OCI-LY1 (cell line): Measurements from ENCODE around the gene PLCG1.

Experiments
- H2AFZ ChIP-seq: fragments of 200-600 bp; sonication (generic), shearing (Covaris generic); 2 replicates; pipeline ENCODE4 v1.6.0; 2014; ENCODE audit warnings: antibody characterized with exemption, mild to moderate bottlenecking, low read length
- H3F3A ChIP-seq: fragments of 200-600 bp; sonication (generic), shearing (Covaris generic); 2 replicates; pipeline ENCODE4 v1.6.0; 2014; ENCODE audit warnings: mild to moderate bottlenecking, antibody characterized with exemption, low read length, moderate library complexity; ENCODE audit not compliant: insufficient read depth
- H3K27ac ChIP-seq: fragments of 200-600 bp; sonication (generic); 2 replicates; pipeline ENCODE4 v1.5.1; 2014; ENCODE audit warnings: low read length, mixed run types, mild to moderate bottlenecking, low read depth; ENCODE audit not compliant: poor library complexity, severe bottlenecking
- H3K27me3 ChIP-seq: fragments of 200-600 bp; sonication (generic); 2 replicates; pipeline ENCODE4 v1.6.0; 2014; ENCODE audit warnings: antibody characterized with exemption, mild to moderate bottlenecking, low read length, moderate library complexity; ENCODE audit not compliant: insufficient read depth
- H3K36me3 ChIP-seq: fragments of 200-600 bp; sonication (generic); 2 replicates; pipeline ENCODE4 v1.6.1; 2014; ENCODE audit warnings: mild to moderate bottlenecking, antibody characterized with exemption, low read length, moderate library complexity, mixed read lengths; ENCODE audit not compliant: insufficient read depth
- H3K4me1 ChIP-seq: fragments of 200-600 bp; sonication (generic); 2 replicates; pipeline ENCODE4 v1.5.1; 2014; ENCODE audit warnings: mild to moderate bottlenecking, low read length, moderate library complexity; ENCODE audit not compliant: insufficient read depth, severe bottlenecking
- H3K4me2 ChIP-seq: fragments of 200-600 bp; sonication (generic), shearing (Covaris generic); 2 replicates; pipeline ENCODE4 v1.6.1; 2014; ENCODE audit warnings: low read length
- H3K4me3 ChIP-seq: fragments of 200-600 bp; sonication (generic); 2 replicates; pipeline ENCODE4 v1.5.1; 2014; ENCODE audit warnings: low read length, low read depth, mild to moderate bottlenecking, mixed read lengths; ENCODE audit not compliant: poor library complexity, severe bottlenecking
- H3K79me2 ChIP-seq: fragments of 200-600 bp; shearing (Covaris generic); 2 replicates; pipeline ENCODE4 v1.6.1; 2016; ENCODE audit warnings: mixed run types, low read length, mixed read lengths; ENCODE audit not compliant: insufficient read depth
- H3K9ac ChIP-seq: fragments of 200-600 bp; sonication (generic), shearing (Covaris generic); 2 replicates; pipeline ENCODE4 v1.6.1; 2014; ENCODE audit warnings: mild to moderate bottlenecking, low read length, mixed read lengths
- H3K9me2 ChIP-seq: fragments of 200-600 bp; sonication (generic), shearing (Covaris generic); 2 replicates; pipeline ENCODE4 v1.6.1; 2014; ENCODE audit warnings: low read depth, mild to moderate bottlenecking, low read length, mixed read lengths
- H3K9me3 ChIP-seq: fragments of 200-600 bp; shearing (Covaris generic); 2 replicates; pipeline ENCODE4 v1.6.1; 2014; ENCODE audit warnings: low read length, mixed read lengths
- H4K20me1 ChIP-seq: fragments of 200-600 bp; sonication (generic), shearing (Covaris generic); 2 replicates; pipeline ENCODE4 v1.6.0; 2016; ENCODE audit warnings: mild to moderate bottlenecking, low read length; ENCODE audit not compliant: insufficient read depth
- CTCF ChIP-seq: fragments of 200-600 bp; sonication (generic), shearing (Covaris generic); IDR thresholded peaks from 2 replicates; pipeline ENCODE4 v1.5.1; 2017; ENCODE audit warnings: mild to moderate bottlenecking, antibody characterized with exemption, low read length, moderate library complexity, mixed read lengths
- EZH2 ChIP-seq: fragments of 200-600 bp; sonication (generic), shearing (Covaris generic); IDR thresholded peaks from 2 replicates; pipeline ENCODE4 v1.8.0; 2017; ENCODE audit warnings: borderline replicate concordance, mixed run types, mild to moderate bottlenecking, antibody characterized with exemption, low read length, moderate library complexity, mixed read lengths

Gene PLCG1

GRCh38 chr20:41176711-41177552 lies 39.6 kb downstream of the PLCG1 start:
- Histone ChIP-seq H4K20me1 (no peaks in the 10 kb centered on the region), H3K4me3 (no peak overlapping the region), H3K9me3 (no peaks in the 10 kb centered on the region), H3K27me3 (no peaks in the 10 kb centered on the region), H3K79me2 (no peaks in the 10 kb centered on the region), H3K9me2 (no peaks in the 10 kb centered on the region), H3K9ac (no peak overlapping the region), H3K36me3 (peaks cover 56% of the 10 kb centered on the region), H3F3A (no peaks in the 10 kb centered on the region), H3K4me2 (no peak overlapping the region), H2AFZ (no peak overlapping the region), H3K4me1 (no peaks in the 10 kb centered on the region), H3K27ac (no peak overlapping the region)
- no peak for TF ChIP-seq EZH2
- TF ChIP-seq CTCF, result no peak

GRCh38 chr20:41177636-41178035 lies 40.3 kb downstream of the PLCG1 start:
- Histone ChIP-seq H3K79me2 (no peaks in the 10 kb centered on the region), H3K9ac (no peak overlapping the region), H3K27ac (no peak overlapping the region), H3F3A (no peaks in the 10 kb centered on the region), H3K9me3 (no peaks in the 10 kb centered on the region), H3K36me3 (peaks cover 49% of the 10 kb centered on the region), H3K9me2 (no peaks in the 10 kb centered on the region), H3K4me1 (no peaks in the 10 kb centered on the region), H4K20me1 (no peaks in the 10 kb centered on the region), H3K27me3 (no peaks in the 10 kb centered on the region), H2AFZ (no peak overlapping the region), H3K4me3 (no peak overlapping the region), H3K4me2 (no peak overlapping the region)
- TF ChIP-seq EZH2, result no peak
- TF ChIP-seq CTCF, result no peak

GRCh38 chr20:41178495-41178894 lies 41.2 kb downstream of the PLCG1 start:
- H3K36me3 ChIP-seq, result peaks cover 42% of the 10 kb centered on the region
- H3K27ac ChIP-seq, result no peak overlapping the region
- no peaks in the 10 kb centered on the region for H3K9me3 ChIP-seq
- no peaks in the 10 kb centered on the region for H3K27me3 ChIP-seq
- no peaks in the 10 kb centered on the region for H3K4me1 ChIP-seq
- no peaks in the 10 kb centered on the region for H4K20me1 ChIP-seq
- H2AFZ ChIP-seq, result no peak overlapping the region
- H3K4me2 ChIP-seq, result no peak overlapping the region
- no peak overlapping the region for H3K4me3 ChIP-seq
- H3K79me2 ChIP-seq, result no peaks in the 10 kb centered on the region
- H3F3A ChIP-seq, result no peaks in the 10 kb centered on the region
- H3K9ac ChIP-seq, result no peak overlapping the region
- H3K9me2 ChIP-seq, result no peaks in the 10 kb centered on the region
- no peak for TF ChIP-seq CTCF
- TF ChIP-seq EZH2, result no peak
